GM10248 (cell line): Measurements from ENCODE around the gene SSU72.

Experiments used
- CTCF ChIA-PET: fragments of 300-600 bp; sonication (Branson Sonifier 250); formaldehyde crosslinking; extraction: SDS; loops from one replicate; lab custom pipeline; 2021; ENCODE audit warnings: antibody characterized with exemption; lab: Yijun Ruan, JAX
- POLR2A ChIA-PET: fragments of 350-650 bp; sonication (Branson Sonifier 250); formaldehyde crosslinking; extraction: SDS; loops from one replicate; lab custom pipeline; 2020; ENCODE audit warnings: antibody characterized with exemption; lab: Yijun Ruan, JAX
- DNase-seq: peaks from one replicate; pipeline ENCODE4 v3.0.0; 2012; ENCODE audit errors: extremely low spot score
- CTCF ChIP-seq: IDR thresholded peaks from 2 replicates; pipeline ENCODE4 v1.5.1; 2012; ENCODE audit warnings: mild to moderate bottlenecking, low read depth; ENCODE audit errors: extremely low read depth, missing control alignments, control extremely low read depth

SSU72 gene

GRCh38 chr1:1573843-1574720 lies 581 bp downstream of the SSU72 start:
- no peak for TF ChIP-seq CTCF
- peak; percentile 87 for DNase-seq
- ChIA-PET CTCF (no interaction called here), POLR2A (no interaction called here)

DNA sequence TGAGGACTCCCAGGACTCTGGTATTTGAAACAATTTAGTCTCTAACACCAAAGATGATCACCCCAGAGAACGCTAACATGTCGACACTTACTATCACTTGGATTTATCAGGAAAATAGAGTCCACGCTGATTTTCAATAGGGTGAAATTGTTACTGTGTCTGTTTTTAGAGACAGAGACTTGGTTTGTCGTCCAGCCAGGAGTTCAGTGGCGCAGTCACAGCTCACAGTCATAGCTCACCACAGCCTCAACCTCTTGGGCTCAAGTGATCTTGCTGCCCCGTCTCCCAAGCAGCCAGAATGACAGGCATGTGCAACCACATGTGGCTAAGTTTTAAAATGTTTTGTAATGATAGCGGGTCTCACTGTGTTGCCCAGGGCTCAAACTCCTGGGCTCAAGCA lies 5.3 kb downstream of the SSU72 start:
- no peak for DNase-seq
- no peak for TF ChIP-seq CTCF
- ChIA-PET POLR2A (no interaction called here), CTCF (no interaction called here)

DNA sequence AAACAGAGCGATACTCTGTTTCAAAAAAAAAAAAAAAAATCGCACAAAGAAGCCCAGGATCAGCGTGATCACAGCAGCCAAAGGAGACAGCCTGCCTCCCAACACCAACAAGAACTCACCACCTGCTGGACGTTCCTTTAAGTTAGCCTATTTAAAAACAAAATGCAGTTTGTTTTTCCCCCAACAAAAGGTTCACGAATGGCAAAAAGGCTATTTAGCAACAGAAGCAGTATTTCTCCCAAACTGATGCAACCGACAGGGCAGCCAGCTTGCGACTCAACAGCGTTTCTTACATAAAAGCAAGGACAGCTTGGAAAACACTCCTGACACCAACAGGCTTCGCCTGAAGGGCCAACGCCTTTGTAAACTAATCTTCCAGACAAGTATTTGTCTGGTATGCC lies 6.8 kb downstream of the SSU72 start:
- ChIA-PET POLR2A (no interaction called here), CTCF (no interaction called here)
- TF ChIP-seq CTCF: no peak
- no peak for DNase-seq

- ChIA-PET POLR2A (no interaction called here), CTCF (no interaction called here)
- DNase-seq: no peak
- TF ChIP-seq CTCF: no peak
Observed at GRCh38 chr1:1567152-1567875, 7.3 kb downstream of the SSU72 start.

DNA sequence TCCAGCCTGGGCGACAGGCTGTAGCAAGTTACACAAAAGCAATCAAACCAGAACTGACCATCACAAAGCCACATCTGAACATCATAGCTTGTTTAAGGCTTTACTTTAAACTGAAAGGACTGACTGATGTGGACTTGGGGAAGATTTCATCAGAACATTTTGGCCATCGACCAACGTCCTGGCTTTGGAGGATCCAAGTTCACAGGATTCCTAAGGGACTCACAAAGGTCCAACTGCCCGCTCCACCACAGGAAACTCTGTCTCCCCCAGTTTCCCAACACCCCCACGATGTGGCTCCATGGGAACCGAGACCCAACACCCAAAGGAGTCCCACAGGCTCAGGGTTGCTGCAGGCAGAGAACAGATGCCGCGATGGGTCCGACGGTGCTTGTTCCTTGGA lies 9.3 kb downstream of the SSU72 start:
- no peak for DNase-seq
- TF ChIP-seq CTCF: no peak
- ChIA-PET POLR2A (no interaction called here), CTCF (interaction anchor here (1.2 to 1.9 kb wide), 2 partner anchors 11 to 60 kb away, joined by 3 to 5 read pairs; no protein-coding TSS in a partner anchor)

DNA sequence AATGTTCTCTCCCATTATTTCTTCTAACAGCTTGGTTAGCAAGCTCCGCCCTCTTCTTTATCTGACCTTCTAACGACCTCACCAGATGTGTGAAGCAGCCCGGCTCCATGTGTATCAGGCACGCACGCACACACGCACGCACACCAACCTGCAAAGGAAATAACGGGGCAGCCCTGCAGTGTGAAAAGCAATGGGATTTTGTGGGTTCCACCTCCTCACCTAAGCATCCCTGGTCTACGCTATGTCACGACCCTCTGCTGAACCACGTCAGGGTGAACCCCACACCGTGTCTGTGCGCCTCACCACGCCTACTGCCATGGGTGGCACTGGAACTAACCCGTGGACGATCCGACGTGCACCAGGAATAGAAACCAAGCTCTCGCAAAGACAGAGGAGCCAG lies 10.4 kb downstream of the SSU72 start:
- ChIA-PET POLR2A (interaction anchor here (0.5 kb wide), 1 partner anchor 345 kb away, joined by 3 read pairs; no protein-coding TSS in a partner anchor), CTCF (interaction anchor here (1.9 kb wide), 1 partner anchor 59 kb away, joined by 5 read pairs; no protein-coding TSS in a partner anchor)
- no peak for DNase-seq
- no peak for TF ChIP-seq CTCF
